A549 treated with ZK216348 at 1 μM for 4 hours (cell line): ENCODE data around the gene ATP2A3. TPM values are rescaled to one million over a fixed set of nuclear protein-coding genes. Genes with fewer than 3 reads are reported as not detected.

Experiments
- total RNA-seq: library from RNA; stranded (reverse); fragments of 200-300 nt; extraction: Qiagen RNA extraction; gene quantifications from 5 replicates; pipeline ENCODE4 v1.2.3, GENCODE V29; 2022; ENCODE audit warnings: low read depth

The ATP2A3 gene
- total RNA-seq: 3.5 to 5.8 TPM (median 4.9 TPM) in 5 replicates

DNA sequence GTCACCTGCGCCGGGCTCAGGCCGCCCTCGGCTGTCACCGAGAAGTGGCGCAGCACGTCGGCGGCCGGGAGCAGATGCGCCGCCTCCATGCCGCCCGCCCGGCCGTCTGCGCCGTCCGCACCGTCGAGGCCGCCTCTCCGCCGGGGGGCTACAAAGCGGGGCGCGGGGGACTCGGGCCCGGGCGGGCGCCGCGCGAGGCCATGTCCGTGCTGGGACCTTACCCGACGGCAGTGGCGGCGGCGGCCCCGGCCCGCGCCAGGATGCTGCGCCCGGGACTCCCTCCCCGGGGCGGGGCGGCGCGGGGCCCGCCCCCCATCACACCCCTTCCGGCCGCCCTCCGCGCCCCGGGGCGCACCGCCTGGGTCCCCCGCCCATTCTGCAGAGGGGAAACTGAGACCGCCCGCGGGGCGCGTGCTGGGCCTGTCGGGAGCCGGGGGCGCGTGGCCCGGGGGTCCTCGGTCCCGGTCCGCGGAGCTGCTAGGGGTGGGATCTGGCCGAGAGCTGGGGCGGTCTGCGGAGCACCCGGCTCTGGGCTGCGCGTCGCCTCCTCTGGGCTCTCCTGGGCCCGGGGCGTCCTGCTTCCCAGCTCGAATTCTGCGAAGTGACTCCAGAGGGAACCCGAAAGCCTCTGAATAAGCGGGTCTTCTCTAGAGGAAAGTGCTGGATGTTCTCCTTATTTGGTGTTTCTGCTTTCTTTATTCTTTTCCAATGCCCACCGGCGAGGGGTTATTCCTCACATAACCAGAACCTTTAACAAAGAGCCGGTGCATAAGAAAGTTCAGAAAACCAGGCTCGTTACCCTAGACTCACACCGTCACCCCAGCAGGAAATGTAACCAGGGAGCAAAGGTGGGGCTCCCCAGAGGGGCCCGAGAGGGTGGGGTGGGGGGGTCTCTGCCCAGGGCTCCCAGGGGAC lies at the start of gene ATP2A3:
Gene ATP2A3 (minus strand): TSS at position 235 of the 915 bp plus-strand sequence. CDS start 146 bp downstream, at position 89.

GRCh38 chr17:3915995-3916696 lies 48.1 kb downstream of the ATP2A3 start, which contains the start of gene P2RX1:
Gene P2RX1 (minus strand): TSS chr17:3916465. CDS start chr17:3916225, 240 bp downstream.

GRCh38 chr17:3893003-3893719 lies 71.1 kb downstream of the ATP2A3 start, which contains the start of gene CAMKK1:
Gene CAMKK1 (minus strand): TSS chr17:3893053. CDS start chr17:3885687, 7,366 bp downstream.

Other genes starting within 250 kb of the ATP2A3 start
- 12.3 to 14.9 TPM (median 13.3 TPM) in 5 replicates for gene HASPIN, start 240.5 kb downstream of the ATP2A3 start, total RNA-seq
- 81.5 to 101 TPM (median 95.8 TPM) in 5 replicates for gene ITGAE, start 163.2 kb downstream of the ATP2A3 start, total RNA-seq
- 27.7 to 36.5 TPM (median 32.2 TPM) in 5 replicates for gene NCBP3, start 118.2 kb downstream of the ATP2A3 start, total RNA-seq
- 17.9 to 21.0 TPM (median 20.2 TPM) in 5 replicates for gene CAMKK1, start 71.4 kb downstream of the ATP2A3 start, total RNA-seq
- 0.05 TPM in 1 of 5 replicates, not detected in the others for gene P2RX1, start 48.0 kb downstream of the ATP2A3 start, total RNA-seq
- 10.3 to 17.2 TPM (median 14.7 TPM) in 5 replicates for gene ZZEF1, start 178.6 kb upstream of the ATP2A3 start, total RNA-seq
- 14.2 to 21.2 TPM (median 17.4 TPM) in 5 replicates for gene CYB5D2, start 178.8 kb upstream of the ATP2A3 start, total RNA-seq